Measurements from ENCODE around the gene MSANTD7.

DNA sequence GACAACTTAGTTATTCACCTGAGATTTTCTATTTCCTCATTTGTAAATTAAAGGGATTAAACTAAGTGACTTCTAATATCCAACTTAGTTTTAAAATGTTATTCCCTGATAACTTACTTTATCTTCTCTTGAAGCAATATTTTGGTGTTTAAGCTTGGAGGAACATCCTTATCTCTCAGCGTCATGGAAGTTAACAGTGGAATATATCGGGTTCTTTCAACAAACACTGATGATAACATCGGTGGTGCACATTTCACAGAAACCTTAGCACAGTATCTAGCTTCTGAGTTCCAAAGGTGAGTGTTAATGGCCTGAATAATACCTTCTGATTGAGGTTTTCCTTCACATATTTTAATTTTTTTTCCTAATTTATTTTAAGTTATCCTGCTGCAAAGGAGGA is 14.1 kb downstream of the MSANTD7 start:
- TF ChIP-seq, protein P1, sequence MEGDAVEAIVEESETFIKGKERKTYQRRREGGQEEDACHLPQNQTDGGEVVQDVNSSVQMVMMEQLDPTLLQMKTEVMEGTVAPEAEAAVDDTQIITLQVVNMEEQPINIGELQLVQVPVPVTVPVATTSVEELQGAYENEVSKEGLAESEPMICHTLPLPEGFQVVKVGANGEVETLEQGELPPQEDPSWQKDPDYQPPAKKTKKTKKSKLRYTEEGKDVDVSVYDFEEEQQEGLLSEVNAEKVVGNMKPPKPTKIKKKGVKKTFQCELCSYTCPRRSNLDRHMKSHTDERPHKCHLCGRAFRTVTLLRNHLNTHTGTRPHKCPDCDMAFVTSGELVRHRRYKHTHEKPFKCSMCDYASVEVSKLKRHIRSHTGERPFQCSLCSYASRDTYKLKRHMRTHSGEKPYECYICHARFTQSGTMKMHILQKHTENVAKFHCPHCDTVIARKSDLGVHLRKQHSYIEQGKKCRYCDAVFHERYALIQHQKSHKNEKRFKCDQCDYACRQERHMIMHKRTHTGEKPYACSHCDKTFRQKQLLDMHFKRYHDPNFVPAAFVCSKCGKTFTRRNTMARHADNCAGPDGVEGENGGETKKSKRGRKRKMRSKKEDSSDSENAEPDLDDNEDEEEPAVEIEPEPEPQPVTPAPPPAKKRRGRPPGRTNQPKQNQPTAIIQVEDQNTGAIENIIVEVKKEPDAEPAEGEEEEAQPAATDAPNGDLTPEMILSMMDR (IDR thresholded peaks at IDR 0.05): no peak
- no peak for TF ChIP-seq POLR2A (IDR thresholded peaks at IDR 0.05)

Measured in stomach (tissue), 4 donors.